Mammary epithelial cell (primary cell): ENCODE results near the gene PLA2G6.

ENCODE experiments used
- EZH2 ChIP-seq: IDR thresholded peaks from 2 replicates; pipeline ENCODE4 v1.6.1; 2012; ENCODE audit warnings: low read length, inconsistent platforms, borderline replicate concordance
- TF ChIP-seq, protein P1 (sequence below), 2 donors: IDR thresholded peaks in 1 of 2; conservative IDR thresholded peaks in 1 of 2; 2 replicates each; pipeline ENCODE4 v1.5.1; 2011 to 2012; ENCODE audit warnings: inconsistent platforms in 2 of 2, low read length in 2 of 2, mild to moderate bottlenecking in 2 of 2, control low read depth in 1 of 2, low read depth in 1 of 2; ENCODE audit not compliant: insufficient read depth in 1 of 2; ENCODE audit errors: extremely low read depth in 1 of 2

DNA sequence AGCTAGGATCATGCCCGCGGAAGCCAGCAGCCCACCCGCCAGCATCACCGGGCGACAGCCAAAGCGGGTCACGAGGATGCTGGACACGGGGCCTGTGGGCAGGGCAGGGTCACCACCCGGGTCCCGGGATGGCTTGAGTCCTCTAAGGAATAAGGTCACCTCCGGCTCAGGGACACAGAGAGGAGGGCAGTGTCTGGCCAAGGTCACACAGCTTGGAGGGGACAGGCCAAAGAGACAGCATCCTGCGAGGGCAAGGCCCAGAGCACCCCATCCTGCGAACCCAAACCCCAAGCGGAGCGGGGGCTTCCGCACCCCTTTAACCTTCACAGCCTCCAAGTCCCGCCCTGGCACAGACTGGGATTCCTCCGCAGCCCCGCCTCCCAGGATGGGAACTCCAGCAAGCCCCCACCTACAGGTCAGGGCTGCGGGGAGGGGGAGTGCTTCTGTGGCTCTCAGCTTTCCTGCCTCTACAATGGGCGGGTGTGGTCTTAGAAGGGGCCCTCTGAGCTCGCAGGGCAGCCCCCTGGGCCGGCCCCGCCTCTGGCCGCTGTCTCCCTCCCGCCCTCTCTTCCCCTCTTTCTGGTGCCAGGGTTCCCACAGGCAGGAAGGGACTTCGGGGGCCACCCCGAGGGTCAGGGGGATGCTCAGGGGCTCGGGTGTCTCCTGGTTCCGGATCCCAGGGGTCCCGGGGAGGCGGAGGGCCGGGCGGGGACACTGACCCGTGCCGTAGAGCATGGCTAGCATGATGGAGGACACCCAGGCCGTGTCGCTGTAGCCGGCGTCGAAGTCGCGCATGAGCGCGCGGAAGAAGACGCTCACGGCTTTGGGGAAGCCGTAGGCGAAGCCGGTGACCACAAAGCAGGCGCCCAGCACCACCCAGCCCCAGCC is 99.4 kb downstream of the PLA2G6 start:
- TF ChIP-seq, protein P1, sequence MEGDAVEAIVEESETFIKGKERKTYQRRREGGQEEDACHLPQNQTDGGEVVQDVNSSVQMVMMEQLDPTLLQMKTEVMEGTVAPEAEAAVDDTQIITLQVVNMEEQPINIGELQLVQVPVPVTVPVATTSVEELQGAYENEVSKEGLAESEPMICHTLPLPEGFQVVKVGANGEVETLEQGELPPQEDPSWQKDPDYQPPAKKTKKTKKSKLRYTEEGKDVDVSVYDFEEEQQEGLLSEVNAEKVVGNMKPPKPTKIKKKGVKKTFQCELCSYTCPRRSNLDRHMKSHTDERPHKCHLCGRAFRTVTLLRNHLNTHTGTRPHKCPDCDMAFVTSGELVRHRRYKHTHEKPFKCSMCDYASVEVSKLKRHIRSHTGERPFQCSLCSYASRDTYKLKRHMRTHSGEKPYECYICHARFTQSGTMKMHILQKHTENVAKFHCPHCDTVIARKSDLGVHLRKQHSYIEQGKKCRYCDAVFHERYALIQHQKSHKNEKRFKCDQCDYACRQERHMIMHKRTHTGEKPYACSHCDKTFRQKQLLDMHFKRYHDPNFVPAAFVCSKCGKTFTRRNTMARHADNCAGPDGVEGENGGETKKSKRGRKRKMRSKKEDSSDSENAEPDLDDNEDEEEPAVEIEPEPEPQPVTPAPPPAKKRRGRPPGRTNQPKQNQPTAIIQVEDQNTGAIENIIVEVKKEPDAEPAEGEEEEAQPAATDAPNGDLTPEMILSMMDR (conservative IDR thresholded peaks at IDR 0.05 in 1 of 2, IDR thresholded peaks at IDR 0.05 in 1 of 2; ENCODE audit: extremely low read depth in 1 of 2, insufficient read depth in 1 of 2, low read depth in 1 of 2, low read length in 2 of 2) = no peak
- no peak for TF ChIP-seq EZH2
